ENCODE results near the gene TIMM23.
"Not testable (repeated sequence)": the region's sequence is repeated elsewhere in the genome, so short reads cannot be mapped to it uniquely, and the experiment has no call there.

The TIMM23 gene

DNA sequence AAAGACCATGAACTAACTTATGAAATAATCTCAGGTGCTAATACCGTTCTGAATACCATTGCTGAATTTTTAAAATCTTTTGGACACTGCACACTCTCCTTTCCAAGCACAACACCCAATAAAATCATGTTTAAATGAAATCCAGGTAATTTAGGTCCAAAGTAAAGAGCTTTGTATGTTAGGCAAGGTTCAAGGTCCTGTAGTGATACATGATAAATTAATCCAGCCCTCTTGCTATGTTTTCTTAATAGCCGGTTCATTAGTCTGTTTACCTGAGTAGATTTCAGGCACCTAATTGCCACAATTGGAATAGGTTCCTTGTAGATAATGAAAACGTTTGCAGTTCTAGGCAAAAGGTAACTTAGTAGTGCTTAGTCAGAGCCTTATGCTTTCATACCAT lies 13.3 kb downstream of the TIMM23 start:
- H3K4me3 ChIP-seq (ENCODE audit: low read depth, low read length) = not testable (repeated sequence)

DNA sequence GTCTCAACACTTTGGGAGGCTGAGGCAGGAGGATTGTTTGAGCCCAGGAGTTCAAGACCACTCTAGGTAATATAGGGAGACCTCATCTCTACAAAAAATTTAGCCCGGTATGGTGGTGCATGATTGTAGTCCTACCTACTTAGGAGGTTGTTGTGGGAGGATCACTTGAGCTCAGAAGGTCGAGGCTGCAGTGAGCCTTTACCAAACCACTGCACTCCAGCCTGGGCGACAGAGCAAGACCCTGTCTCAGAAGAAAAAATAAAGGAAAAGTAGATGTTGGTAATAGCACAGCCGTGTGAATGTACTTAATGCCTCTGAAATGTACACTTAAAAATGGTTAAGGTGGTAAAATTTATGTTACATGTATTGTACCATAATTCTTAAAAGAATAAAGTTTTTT lies 25.3 kb downstream of the TIMM23 start:
- H3K4me3 ChIP-seq (ENCODE audit: low read depth, low read length) = no peak overlapping the region

DNA sequence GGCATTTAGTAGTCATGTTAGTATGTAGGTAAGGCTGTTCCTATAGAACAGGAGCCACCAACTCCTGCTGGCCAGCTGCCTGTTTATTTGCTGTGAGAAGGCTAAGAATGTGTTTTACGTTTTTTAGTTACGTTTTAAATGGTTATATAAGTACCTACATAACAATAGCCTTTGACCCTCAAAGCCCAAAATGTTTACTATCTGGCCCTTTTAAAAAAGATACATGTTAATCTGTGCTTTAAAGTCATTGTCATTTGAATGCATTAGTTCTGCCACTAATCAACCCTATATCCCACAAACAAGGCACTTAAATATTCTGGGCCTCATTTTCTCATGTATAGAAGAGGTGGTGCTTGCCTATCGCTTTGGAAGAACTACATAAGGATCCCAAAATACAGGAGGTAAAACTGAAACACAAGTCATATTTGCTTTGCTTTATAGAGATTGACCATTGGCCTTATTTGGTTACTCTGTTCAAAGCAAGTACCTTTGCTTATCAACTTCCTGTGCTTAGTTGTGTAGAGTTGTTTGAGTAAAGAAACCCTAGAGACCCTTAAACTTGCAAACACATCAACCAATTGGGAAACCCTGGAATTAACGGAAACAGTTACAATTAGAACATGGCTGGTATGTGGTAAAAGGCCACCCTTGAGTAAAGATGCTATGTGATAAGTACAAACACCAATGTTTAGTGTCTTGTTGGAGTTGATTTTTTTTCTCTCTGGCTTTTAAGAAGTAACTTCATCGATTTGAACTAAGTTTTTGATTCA lies 25.9 kb downstream of the TIMM23 start:
- H3K4me3 ChIP-seq (ENCODE audit: low read depth, low read length) = no peak overlapping the region

GRCh38 chr10:45999955-46000354 lies 27.7 kb downstream of the TIMM23 start:
- H3K4me3 ChIP-seq (ENCODE audit: low read depth, low read length) = not testable (repeated sequence)

DNA sequence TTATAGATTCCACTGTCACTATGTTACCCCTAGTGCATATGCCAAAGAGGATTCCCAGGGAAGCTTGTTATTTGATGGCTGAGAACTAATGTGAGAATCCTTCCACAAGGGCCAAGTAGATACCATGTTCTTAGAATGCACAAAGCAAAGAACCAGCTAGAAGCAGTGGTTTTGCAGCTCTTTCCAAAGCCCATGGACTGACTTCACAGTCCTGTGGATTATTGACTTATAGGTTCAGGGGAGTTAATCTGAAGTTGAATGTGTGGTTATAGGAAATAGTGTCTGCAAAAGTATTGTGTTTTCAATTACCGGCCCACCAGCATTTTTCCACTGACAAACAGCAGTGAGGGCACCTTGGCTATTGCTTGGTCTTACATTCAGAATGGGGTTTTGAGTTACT lies 28.2 kb downstream of the TIMM23 start:
- no peak overlapping the region for H3K4me3 ChIP-seq (ENCODE audit: low read depth, low read length)

GRCh38 chr10:46001187-46001756 lies 29.0 kb downstream of the TIMM23 start:
- no peak overlapping the region for H3K4me3 ChIP-seq (ENCODE audit: low read depth, low read length)

GRCh38 chr10:46002189-46002687 lies 29.9 kb downstream of the TIMM23 start:
- H3K4me3 ChIP-seq (ENCODE audit: low read depth, low read length) = not testable (repeated sequence)

DNA sequence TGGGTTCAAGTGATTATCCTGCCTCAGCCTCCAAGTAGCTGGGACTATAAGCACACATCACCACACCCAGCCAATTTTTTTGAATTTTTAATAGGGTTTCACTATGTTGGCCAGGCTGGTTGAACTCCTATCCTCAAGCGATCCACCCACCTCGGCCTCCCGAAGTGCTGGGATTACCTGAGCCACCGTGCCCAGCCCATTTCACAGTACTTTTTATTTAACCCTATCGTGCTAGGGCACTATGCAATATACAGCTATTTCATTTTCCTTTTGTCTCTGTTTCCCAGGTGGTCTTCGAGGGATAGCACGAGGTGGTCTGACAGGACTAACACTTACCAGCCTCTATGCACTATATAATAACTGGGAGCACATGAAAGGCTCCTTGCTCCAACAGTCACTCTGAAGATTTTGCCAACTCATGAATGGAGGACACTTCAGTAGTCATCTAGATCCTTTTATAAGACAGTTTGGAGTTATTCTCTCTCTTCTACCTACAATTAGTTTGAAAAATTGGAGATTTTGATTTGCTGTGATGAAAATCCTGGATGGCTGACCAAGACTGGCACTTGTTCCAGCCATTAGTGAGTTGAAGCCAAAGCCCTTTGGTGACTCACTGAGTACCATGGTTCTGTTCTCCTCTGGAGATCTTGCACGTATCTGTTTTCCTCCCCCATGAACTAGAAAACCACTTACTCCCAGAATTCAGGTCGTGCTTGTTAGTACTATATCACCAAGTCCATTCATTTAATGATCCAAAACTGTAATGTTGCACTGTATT lies 30.8 kb downstream of the TIMM23 start:
- no peak overlapping the region for H3K4me3 ChIP-seq (ENCODE audit: low read depth, low read length)

GRCh38 chr10:46004963-46005362 lies 32.7 kb downstream of the TIMM23 start:
- no peak overlapping the region for H3K4me3 ChIP-seq (ENCODE audit: low read depth, low read length)

DNA sequence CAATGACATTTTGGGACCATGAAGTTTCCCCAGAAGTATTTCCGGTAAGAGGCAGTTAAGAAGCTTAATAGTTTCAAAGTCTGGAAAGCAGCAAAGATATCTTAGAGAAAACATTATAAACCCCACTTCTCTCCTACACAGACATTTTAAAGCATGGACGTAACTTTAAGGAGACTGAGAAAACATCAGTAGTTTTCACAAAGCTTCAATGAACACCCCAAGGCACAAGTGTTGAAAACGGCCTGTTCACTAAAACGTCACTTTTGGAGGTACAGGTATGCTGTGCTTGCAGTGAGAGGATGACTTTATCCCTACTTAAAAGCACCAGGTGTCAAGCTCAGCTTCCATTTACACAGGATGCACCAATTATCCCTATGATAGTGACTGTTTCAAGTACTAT lies 33.1 kb downstream of the TIMM23 start:
- no peak overlapping the region for H3K4me3 ChIP-seq (ENCODE audit: low read depth, low read length)

DNA sequence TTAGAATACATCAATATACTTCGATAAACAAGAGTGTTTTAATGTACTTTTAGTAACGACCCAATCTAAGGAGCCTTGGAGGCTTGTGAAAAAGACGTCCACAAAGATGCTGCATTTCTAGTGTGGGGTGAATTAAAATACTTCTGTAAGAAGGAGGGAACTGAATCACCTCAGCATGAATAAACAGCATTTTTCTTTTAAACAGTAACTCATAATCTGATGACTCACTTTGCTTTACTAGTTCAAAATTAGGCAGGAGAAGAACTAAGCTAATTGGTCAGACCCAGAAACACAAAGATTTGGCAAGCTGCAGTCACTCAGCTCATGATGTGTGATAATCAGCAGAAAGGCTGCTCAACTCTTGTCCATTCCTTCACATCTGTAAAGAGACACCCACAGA lies 33.9 kb downstream of the TIMM23 start:
- no peak overlapping the region for H3K4me3 ChIP-seq (ENCODE audit: low read depth, low read length)

DNA sequence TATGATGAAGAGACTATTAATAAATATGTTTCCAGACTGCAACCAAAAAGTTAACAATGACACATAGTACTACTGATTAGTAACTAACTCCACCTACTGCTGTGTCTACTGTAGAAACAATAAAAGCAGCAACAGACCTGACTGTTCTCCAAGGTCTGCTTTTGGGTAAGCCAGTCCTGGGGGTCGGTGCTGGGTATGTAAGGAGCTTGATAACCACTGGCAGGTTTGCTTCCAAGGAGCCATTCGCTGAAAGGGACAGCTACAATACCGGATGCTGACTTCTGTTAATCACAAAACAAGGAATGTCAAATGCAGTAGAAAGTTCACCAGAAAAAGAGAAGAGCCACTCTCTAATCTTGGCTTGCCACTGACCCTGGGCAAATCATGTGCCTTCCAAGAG lies 40.5 kb downstream of the TIMM23 start:
- no peak overlapping the region for H3K4me3 ChIP-seq (ENCODE audit: low read depth, low read length)

GRCh38 chr10:46014206-46014605 lies 41.9 kb downstream of the TIMM23 start:
- no peak overlapping the region for H3K4me3 ChIP-seq (ENCODE audit: low read depth, low read length)

DNA sequence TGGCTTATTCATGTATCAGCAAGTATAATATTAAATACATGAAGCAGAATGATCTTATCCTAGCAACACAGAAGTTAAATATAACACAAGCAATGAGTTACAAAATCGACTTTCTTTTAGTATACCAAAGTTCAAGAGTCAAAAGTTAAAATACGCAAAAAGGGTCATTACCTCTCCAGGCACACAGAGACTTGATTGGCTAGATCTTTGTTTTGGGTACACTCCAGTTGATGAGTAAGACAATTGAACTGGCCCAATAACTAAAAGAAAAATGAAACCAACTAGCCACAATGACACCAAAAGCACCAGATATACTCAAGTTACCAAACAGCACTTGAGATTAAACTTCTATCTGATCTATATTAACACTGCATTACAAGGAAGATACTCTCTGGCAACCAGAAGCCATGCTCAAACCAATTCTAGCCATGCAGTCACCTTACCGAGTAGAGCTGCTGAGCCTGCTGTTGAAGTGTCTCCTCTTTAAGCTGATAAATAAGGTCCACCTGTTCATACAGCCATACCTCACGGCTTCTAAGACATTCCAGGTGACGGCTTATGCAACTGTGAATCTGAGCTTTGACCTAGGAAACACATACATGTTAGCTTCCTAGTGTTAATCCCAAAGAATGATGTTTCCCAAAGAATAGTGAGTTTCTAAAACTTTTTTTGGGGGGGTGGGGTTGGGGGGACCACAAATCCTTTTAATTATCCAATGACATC lies 42.6 kb downstream of the TIMM23 start:
- no peak overlapping the region for H3K4me3 ChIP-seq (ENCODE audit: low read depth, low read length)

DNA sequence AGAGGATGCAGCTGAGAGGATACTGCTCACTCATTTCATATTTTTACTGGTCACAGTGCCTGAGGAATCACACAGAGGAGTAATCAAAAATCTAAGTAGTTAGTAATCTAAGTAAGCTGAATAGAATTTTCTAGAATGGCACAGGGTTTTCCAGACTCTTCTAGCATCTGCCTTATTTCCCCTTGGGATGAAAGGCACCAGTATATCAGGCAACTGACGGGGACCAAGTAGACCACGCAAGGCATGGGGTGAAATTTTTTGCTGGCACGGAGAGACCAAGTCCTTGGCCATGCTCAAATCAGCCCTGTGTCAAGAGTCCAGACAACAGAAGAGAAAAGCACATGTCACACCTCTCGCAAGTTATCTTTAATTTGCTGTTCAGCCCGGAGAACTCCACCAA lies 43.9 kb downstream of the TIMM23 start:
- H3K4me3 ChIP-seq (ENCODE audit: low read depth, low read length) = no peak overlapping the region

- no peak overlapping the region for H3K4me3 ChIP-seq (ENCODE audit: low read depth, low read length)
Measured at GRCh38 chr10:46016811-46017210, 44.5 kb downstream of the TIMM23 start.

DNA sequence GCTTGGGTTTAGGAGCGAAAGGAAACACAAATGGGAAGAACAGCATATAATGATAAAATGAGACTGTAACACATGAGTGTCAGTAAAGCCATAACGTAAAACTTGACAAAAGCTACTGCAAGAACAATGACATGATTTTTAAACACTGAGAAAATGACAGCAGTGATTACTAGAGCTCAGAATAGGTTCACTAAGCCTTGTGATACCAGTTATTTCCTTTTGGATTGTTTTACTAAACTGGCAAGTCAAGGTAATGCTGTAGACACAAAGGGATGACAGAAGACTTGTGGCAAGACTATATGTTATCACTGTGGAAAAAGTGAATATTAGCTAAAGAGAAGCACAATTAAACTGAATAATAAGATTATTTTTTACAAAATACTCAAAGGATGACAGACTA lies 45.4 kb downstream of the TIMM23 start:
- H3K4me3 ChIP-seq (ENCODE audit: low read depth, low read length) = no peak overlapping the region

- H3K4me3 ChIP-seq (ENCODE audit: low read depth, low read length) = no peak overlapping the region
Measured at GRCh38 chr10:46018453-46019176, 46.3 kb downstream of the TIMM23 start.

DNA sequence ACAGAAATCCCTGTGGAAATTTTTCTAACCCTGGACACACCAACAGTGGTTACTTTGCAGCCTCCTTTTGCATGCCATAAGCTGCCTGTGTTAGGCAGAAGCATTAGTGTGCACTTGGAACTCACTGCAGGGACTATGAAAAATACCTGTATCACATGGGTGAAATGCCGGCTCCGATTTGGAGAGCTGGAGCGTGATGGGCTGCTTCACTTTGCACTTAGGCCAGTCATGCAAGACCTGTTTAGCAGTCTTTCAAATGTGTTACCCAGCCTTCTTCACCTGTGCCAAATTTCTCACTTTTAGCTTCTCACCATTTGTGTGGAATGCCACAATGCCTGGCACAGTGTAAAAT lies 46.9 kb downstream of the TIMM23 start:
- no peak overlapping the region for H3K4me3 ChIP-seq (ENCODE audit: low read depth, low read length)

DNA sequence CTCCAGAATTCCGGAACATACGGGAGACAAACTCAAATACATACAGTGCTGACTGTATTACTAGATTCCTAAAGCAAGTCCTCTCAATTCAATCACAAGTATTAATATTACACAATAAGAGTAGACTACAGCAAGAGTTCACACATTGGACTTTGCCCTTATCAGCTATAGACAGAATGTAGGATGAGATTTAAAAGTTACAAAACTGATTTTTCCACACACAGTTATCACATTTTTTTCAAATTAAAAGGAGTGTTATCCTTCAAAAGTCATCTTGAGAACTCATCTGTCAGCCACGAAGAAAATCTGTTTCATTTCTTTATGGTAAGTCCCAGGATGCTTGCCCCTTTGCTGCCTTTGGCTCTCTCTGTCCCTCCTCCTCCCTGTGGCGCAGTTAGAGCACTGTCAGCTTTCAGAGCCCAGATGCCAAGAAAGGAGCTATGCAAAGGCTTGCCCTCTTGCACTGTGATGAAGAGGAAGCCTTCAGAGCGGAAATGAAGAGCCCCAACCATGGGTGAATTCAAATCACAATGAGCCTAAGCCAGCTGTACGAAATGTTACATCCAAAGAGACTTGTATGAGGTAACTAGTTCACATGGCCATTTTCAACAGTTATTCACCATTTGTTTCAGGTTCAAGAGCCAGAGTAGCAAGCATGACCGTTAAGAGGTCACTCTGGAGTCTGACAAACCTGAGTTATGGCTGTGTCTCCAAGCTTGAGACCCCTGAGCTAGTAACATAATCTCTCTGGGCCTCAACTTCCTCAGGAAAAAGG lies 47.5 kb downstream of the TIMM23 start:
- no peak overlapping the region for H3K4me3 ChIP-seq (ENCODE audit: low read depth, low read length)
